Muscle of leg (tissue), 11 donors: ENCODE measurements around the gene CLGN. TPM values are rescaled to one million over a fixed set of nuclear protein-coding genes. Genes with fewer than 3 reads are reported as not detected.
"Not testable (repeated sequence)": the region's sequence is repeated elsewhere in the genome, so short reads cannot be mapped to it uniquely, and the experiment has no call there.

Experiments used
- DNase-seq: peaks from one replicate; pipeline ENCODE4 v3.0.0; 2013
- H3K27ac ChIP-seq: one replicate; pipeline ENCODE4 v1.5.1; 2013; ENCODE audit warnings: mild to moderate bottlenecking, low read length, control low read depth
- H3K27me3 ChIP-seq: one replicate; pipeline ENCODE4 v1.6.1; 2013; ENCODE audit warnings: low read length; ENCODE audit not compliant: control insufficient read depth, insufficient read depth
- H3K36me3 ChIP-seq: one replicate; pipeline ENCODE4 v1.6.1; 2013; ENCODE audit warnings: low read length; ENCODE audit not compliant: control insufficient read depth, insufficient read depth
- H3K4me1 ChIP-seq: one replicate; pipeline ENCODE4 v1.6.1; 2013; ENCODE audit warnings: low read length; ENCODE audit not compliant: control insufficient read depth, insufficient read depth
- H3K4me3 ChIP-seq: one replicate; pipeline ENCODE4 v1.5.1; 2013; ENCODE audit warnings: low read length, control low read depth
- H3K9me3 ChIP-seq: replicated peaks from 2 replicates; pipeline ENCODE4 v1.6.1; 2013; ENCODE audit warnings: low read depth, low read length; ENCODE audit not compliant: control insufficient read depth
- WGBS: methylation state at CpG from one replicate; pipeline ENCODE4 v1.1.5; 2013; ENCODE audit warnings: missing lambda C conversion rate; ENCODE audit not compliant: insufficient coverage; 5-methylcytosine and 5-hydroxymethylcytosine counted together
- polyA plus RNA-seq, 8 donors: library from polyadenylated mRNA; unstranded; fragments of 120-200 nt; gene quantifications; one replicate each; pipeline versions ENCODE4 v1.2.1 to v1.2.3, GENCODE V29; 2013; ENCODE audit warnings: inconsistent platforms in 1 of 8, low replicate concordance in 1 of 8; ENCODE audit not compliant: insufficient read length in 8 of 8, insufficient read depth in 1 of 8
- total RNA-seq: library from RNA; stranded (reverse); fragments of 120-200 nt; gene quantifications from one replicate; pipeline ENCODE4 v1.2.4, GENCODE V29; 2013

Gene CLGN
- total and polyA plus RNA-seq, 9 donors = 1.6 to 3.1 (median 2.3) TPM

- DNase-seq, H3K4me3 ChIP-seq, H3K36me3 ChIP-seq, H3K9me3 ChIP-seq, H3K27me3 ChIP-seq, H3K27ac ChIP-seq, H3K4me1 ChIP-seq: not testable (repeated sequence)
- WGBS = no CpG with 5 or more reads among the region's 4 CpGs
Measured at GRCh38 chr4:140444347-140444746, 16.9 kb upstream of the CLGN start.

DNA sequence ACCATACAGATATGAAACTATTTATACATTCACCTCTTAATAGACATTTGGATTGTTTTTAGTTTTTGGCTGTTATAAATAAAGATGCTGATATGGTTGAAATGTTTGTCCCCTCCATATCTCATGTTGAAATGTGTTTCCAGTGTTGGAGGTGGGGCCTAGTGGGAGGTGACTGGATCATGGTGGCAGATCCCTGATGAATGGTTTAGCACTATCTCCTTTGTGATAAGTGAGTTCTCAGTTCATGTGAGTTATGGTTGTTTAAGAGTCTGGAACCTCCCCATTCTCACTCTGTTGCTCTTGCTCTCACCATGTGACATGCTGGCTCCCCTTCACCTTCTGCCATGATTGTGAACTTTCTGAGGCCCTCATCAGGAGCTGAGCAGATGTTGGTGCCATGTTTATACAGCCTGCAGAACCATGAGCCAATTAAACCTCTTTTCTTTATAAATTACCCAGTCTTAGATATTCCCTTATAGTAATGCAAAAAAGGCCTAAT, 12.2 kb upstream of the CLGN start:
- Histone ChIP-seq H3K4me1 (no peaks in the 10 kb centered on the region), H3K27me3 (no peaks in the 10 kb centered on the region)
- no peak for DNase-seq

DNA sequence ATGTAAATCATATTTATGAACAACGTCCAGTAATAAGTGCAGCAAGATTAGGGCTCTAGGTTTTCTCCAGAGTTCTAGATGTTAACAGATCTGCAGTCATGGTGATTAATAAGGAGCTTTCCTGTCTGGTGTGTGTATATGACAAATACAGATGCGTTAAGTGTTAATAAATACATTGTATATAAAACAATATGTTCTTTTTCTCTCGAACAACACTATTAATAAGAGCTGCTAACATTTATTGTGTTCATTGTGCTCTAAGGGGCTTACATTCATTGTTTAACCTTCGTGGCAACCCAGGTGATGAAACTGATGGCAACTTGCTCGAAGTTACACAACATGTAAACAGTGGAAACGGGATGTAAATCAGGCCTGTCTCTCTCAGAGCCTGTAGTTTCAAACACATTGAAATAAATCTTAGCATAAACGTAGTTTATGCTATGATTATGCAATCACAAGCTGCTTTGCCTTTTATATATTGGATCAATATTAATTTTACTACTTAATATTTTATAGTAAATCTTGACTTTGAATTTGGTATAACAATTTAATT, 547 bp upstream of the CLGN start:
- Histone ChIP-seq H3K4me1 (peaks cover 10% of the 10 kb centered on the region), H3K36me3 (no peaks in the 10 kb centered on the region), H3K27ac (no peak overlapping the region), H3K9me3 (no peaks in the 10 kb centered on the region), H3K4me3 (peak overlapping the region; percentile 72), H3K27me3 (peaks cover 8% of the 10 kb centered on the region)
- DNase-seq = peak; percentile 2
- no CpG with 5 or more reads among the region's 7 CpGs for WGBS

More for the DNA sequence above, 12.2 kb upstream of the CLGN start:
- no peak overlapping the region for H3K27ac ChIP-seq
- no peaks in the 10 kb centered on the region for H3K36me3 ChIP-seq
- H3K9me3 ChIP-seq = no peaks in the 10 kb centered on the region
- H3K4me3 ChIP-seq = no peak overlapping the region

DNA sequence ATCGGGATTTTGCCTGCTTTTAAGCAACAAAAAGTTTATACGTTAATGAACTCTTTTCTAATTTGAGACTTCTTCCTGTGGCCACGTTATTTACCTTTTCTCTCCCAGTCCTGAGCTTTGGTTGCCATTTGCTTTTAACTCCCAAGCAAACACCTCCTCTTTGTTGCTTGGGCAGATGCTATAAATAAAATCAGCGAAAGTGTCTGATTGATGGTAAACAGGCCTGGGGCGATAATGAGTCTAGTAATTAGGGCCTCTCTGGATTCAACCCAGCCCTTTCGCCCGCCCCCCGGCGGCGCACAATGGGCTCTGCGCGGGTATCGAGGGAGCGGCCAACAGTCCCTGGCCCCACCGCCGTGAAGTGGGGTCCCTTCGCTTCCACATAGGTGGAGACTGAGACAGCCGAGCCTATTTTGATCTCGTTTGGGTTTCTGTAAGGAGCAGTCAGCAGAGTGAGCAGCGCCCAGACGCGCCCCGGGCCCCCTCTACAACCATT, 790 bp downstream of the CLGN start:
- peak overlapping the region; percentile 72 for H3K4me3 ChIP-seq
- H3K9me3 ChIP-seq = no peaks in the 10 kb centered on the region
- peaks cover 8% of the 10 kb centered on the region for H3K27me3 ChIP-seq
- WGBS = under 1% methylated on average over 19 of the region's 23 CpGs
- no peaks in the 10 kb centered on the region for H3K36me3 ChIP-seq
- DNase-seq = peak; percentile 1
- peaks cover 10% of the 10 kb centered on the region for H3K4me1 ChIP-seq
- H3K27ac ChIP-seq = no peak overlapping the region

GRCh38 chr4:140423106-140423505, 4.3 kb downstream of the CLGN start:
- Histone ChIP-seq H3K9me3 (no peaks in the 10 kb centered on the region), H3K4me1 (peaks cover 10% of the 10 kb centered on the region), H3K27ac (no peak overlapping the region), H3K36me3 (no peaks in the 10 kb centered on the region), H3K4me3 (no peak overlapping the region), H3K27me3 (peaks cover 8% of the 10 kb centered on the region)
- no peak for DNase-seq

- not testable (repeated sequence) for H3K4me1 ChIP-seq, H3K27me3 ChIP-seq, DNase-seq, H3K36me3 ChIP-seq, H3K9me3 ChIP-seq, H3K27ac ChIP-seq, H3K4me3 ChIP-seq
- WGBS = 95% methylated on average over 19 of the region's 32 CpGs
Measured at GRCh38 chr4:140413130-140413969, 14.1 kb downstream of the CLGN start.

DNA sequence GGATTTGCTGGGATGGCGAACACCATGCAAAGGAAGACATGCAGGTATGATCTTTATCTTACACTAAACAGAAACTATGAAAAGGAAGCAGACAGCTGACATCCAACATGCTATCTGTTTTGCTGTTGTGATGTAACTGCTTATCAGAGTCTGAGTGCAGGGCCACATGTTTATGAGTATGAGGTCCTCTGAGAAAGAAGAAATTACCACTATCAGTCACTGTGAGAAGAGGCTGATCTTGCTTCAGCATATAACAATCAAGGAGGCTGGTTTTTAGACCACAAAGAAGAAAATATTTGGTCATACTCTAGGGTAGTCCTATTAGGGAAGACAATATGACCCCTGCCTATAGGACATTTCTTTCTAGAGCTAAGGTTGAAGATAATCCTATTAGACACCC, 18.5 kb downstream of the CLGN start:
- Histone ChIP-seq H3K9me3 (no peaks in the 10 kb centered on the region), H3K36me3 (no peaks in the 10 kb centered on the region), H3K4me1 (no peaks in the 10 kb centered on the region), H3K4me3 (no peak overlapping the region), H3K27ac (no peak overlapping the region), H3K27me3 (no peaks in the 10 kb centered on the region)
- DNase-seq = no peak
- no CpG with 5 or more reads among the region's 1 CpG for WGBS

DNA sequence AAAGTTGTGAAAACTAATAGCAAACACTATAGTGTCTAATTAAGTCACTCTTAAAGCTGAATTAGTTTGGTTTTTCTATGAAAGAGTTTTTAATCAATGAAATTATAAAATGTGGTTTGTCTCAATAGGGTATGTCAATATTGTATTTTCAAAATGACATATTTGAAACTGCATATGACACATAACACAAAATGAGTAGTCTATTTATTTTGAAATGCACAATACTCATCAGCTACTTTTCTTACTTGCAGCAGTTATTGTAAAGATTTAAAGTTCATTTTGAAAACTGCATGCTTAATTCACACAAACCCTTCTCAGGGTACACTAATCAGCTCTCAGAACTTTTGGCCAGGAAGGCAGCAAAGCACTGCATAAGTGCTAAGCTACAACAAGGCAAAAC, 21.2 kb downstream of the CLGN start:
- no peak for DNase-seq
- no peak overlapping the region for H3K4me3 ChIP-seq
- no peaks in the 10 kb centered on the region for H3K36me3 ChIP-seq
- H3K27ac ChIP-seq = no peak overlapping the region
- H3K9me3 ChIP-seq = no peaks in the 10 kb centered on the region
- H3K27me3 ChIP-seq = no peaks in the 10 kb centered on the region
- H3K4me1 ChIP-seq = no peaks in the 10 kb centered on the region

GRCh38 chr4:140400111-140400510, 27.3 kb downstream of the CLGN start:
- no CpG with 5 or more reads among the region's 2 CpGs for WGBS
- Histone ChIP-seq H3K27ac (no peak overlapping the region), H3K27me3 (no peaks in the 10 kb centered on the region), H3K4me3 (no peak overlapping the region), H3K36me3 (no peaks in the 10 kb centered on the region), H3K4me1 (no peaks in the 10 kb centered on the region), H3K9me3 (no peaks in the 10 kb centered on the region)
- DNase-seq = no peak

DNA sequence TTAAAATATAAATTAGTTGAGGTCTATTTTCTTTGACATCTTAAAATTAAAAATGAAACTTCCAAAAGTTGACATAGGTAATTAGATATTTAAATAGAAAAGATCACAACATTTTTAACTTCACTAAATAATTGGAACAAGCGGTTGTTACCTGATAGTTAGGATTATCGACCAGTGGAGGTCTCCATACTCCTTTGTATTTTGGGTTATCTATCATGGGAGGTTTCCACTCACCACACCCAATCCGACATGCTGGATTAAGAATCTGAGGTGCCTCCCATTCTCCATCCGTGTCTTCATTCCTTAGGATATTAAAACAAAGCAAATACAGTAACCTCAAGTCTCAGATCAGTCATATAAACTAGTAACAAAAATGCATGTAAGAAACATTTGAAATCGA, 31.8 kb downstream of the CLGN start:
- no peaks in the 10 kb centered on the region for H3K36me3 ChIP-seq
- H3K4me1 ChIP-seq = no peaks in the 10 kb centered on the region
- no peak overlapping the region for H3K4me3 ChIP-seq
- WGBS = no CpG with 5 or more reads among the region's 5 CpGs
- H3K27ac ChIP-seq = no peak overlapping the region
- no peaks in the 10 kb centered on the region for H3K27me3 ChIP-seq
- DNase-seq = no peak
- no peaks in the 10 kb centered on the region for H3K9me3 ChIP-seq
